WTC11 (cell line): Measurements from ENCODE around the gene BORCS8. TPM values are rescaled to one million over a fixed set of nuclear protein-coding genes. Genes with fewer than 3 reads are reported as not detected.

Source experiments
- CREB1 ChIP-seq: sonication (generic); formaldehyde crosslinking; IDR thresholded peaks from 2 replicates; pipeline ENCODE4 v1.8.0; 2023; ENCODE audit warnings: mild to moderate bottlenecking, missing genetic modification reagents
- NFATC4 ChIP-seq: fragments of 250-450 bp; sonication (Bioruptor Pico); IDR thresholded peaks from 2 replicates; pipeline ENCODE4 v1.9.0; 2021; ENCODE audit warnings: mild to moderate bottlenecking
- RELA ChIP-seq: sonication (generic); formaldehyde crosslinking; IDR thresholded peaks from 2 replicates; pipeline ENCODE4 v1.8.1; 2022; ENCODE audit warnings: missing genetic modification reagents, mild to moderate bottlenecking, borderline replicate concordance
- ZNF416 ChIP-seq: fragments of 250-450 bp; sonication (Bioruptor Pico); IDR thresholded peaks from 2 replicates; pipeline ENCODE4 v1.9.0; 2021; ENCODE audit warnings: mild to moderate bottlenecking, inconsistent platforms
- ZNF671 ChIP-seq: fragments of 250-450 bp; sonication (Bioruptor Pico); IDR thresholded peaks from 2 replicates; pipeline ENCODE4 v1.8.0; 2021; ENCODE audit warnings: mild to moderate bottlenecking
- total RNA-seq: library from RNA; stranded (reverse); gene quantifications from 3 replicates; pipeline ENCODE4 v1.2.3, GENCODE V29; 2021
- TF ChIP-seq, protein P1 (sequence below): sonication (generic); formaldehyde crosslinking; IDR thresholded peaks from 2 replicates; pipeline ENCODE4 v1.8.1; 2023; ENCODE audit warnings: mild to moderate bottlenecking, missing genetic modification reagents, moderate library complexity
- TF ChIP-seq, protein P2 (sequence below): sonication (generic); formaldehyde crosslinking; IDR thresholded peaks from 2 replicates; pipeline ENCODE4 v1.8.1; 2023; ENCODE audit warnings: mild to moderate bottlenecking, moderate library complexity, missing genetic modification reagents
- TF ChIP-seq, protein P3 (sequence below): fragments of 250-450 bp; sonication (Bioruptor Pico); IDR thresholded peaks from 2 replicates; pipeline ENCODE4 v2.1.2; 2022; ENCODE audit warnings: mild to moderate bottlenecking, moderate library complexity
- TF ChIP-seq, protein P4 (sequence below): sonication (generic); formaldehyde crosslinking; IDR thresholded peaks from 2 replicates; pipeline ENCODE4 v1.8.1; 2022; ENCODE audit warnings: low read depth, mild to moderate bottlenecking, moderate library complexity, missing genetic modification reagents, borderline replicate concordance

Gene BORCS8
- total RNA-seq, 1 experiment from 2014 or later, result 20.9 TPM

DNA sequence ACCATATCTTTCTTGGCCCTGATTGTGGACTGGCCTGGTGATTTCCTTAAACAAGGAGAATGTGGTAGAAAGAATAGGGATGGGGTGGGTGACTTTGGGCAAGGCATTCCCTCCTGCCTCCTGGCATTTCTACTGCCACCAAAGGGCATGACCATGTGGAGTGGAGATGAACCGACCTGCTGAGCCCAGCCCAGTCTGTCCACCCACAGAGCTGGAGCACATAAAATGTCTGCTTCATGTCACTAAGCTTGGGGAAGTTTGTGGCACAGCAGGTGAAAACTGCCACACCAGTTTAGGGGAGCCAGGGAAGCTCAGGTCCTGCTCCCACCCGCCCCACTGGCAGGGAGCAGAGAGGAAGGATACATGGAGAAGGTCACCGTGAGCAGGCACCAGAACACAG lies 60.0 kb downstream of the BORCS8 start (continued):
- TF ChIP-seq, protein P1, sequence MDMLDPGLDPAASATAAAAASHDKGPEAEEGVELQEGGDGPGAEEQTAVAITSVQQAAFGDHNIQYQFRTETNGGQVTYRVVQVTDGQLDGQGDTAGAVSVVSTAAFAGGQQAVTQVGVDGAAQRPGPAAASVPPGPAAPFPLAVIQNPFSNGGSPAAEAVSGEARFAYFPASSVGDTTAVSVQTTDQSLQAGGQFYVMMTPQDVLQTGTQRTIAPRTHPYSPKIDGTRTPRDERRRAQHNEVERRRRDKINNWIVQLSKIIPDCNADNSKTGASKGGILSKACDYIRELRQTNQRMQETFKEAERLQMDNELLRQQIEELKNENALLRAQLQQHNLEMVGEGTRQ (CRISPR knock-in tag), result no peak
- TF ChIP-seq RELA (CRISPR knock-in tag) (no peak), ZNF416 (no peak), CREB1 (CRISPR knock-in tag) (no peak), ZNF671 (CRISPR knock-in tag) (no peak), NFATC4 (CRISPR knock-in tag) (no peak)
- TF ChIP-seq, protein P2, sequence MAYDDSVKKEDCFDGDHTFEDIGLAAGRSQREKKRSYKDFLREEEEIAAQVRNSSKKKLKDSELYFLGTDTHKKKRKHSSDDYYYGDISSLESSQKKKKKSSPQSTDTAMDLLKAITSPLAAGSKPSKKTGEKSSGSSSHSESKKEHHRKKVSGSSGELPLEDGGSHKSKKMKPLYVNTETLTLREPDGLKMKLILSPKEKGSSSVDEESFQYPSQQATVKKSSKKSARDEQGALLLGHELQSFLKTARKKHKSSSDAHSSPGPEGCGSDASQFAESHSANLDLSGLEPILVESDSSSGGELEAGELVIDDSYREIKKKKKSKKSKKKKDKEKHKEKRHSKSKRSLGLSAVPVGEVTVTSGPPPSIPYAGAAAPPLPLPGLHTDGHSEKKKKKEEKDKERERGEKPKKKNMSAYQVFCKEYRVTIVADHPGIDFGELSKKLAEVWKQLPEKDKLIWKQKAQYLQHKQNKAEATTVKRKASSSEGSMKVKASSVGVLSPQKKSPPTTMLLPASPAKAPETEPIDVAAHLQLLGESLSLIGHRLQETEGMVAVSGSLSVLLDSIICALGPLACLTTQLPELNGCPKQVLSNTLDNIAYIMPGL (CRISPR knock-in tag), result no peak
- TF ChIP-seq, protein P3, sequence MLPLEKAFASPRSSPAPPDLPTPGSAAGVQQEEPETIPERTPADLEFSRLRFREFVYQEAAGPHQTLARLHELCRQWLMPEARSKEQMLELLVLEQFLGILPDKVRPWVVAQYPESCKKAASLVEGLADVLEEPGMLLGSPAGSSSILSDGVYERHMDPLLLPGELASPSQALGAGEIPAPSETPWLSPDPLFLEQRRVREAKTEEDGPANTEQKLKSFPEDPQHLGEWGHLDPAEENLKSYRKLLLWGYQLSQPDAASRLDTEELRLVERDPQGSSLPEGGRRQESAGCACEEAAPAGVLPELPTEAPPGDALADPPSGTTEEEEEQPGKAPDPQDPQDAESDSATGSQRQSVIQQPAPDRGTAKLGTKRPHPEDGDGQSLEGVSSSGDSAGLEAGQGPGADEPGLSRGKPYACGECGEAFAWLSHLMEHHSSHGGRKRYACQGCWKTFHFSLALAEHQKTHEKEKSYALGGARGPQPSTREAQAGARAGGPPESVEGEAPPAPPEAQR (CRISPR knock-in tag), result no peak
- TF ChIP-seq, protein P4, sequence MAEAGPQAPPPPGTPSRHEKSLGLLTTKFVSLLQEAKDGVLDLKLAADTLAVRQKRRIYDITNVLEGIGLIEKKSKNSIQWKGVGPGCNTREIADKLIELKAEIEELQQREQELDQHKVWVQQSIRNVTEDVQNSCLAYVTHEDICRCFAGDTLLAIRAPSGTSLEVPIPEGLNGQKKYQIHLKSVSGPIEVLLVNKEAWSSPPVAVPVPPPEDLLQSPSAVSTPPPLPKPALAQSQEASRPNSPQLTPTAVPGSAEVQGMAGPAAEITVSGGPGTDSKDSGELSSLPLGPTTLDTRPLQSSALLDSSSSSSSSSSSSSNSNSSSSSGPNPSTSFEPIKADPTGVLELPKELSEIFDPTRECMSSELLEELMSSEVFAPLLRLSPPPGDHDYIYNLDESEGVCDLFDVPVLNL (CRISPR knock-in tag), result no peak

Other genes with a start within 250 kb of the BORCS8 start
- 156 to 160 TPM (median 156 TPM) in 3 replicates for gene SUGP2, start 158.6 kb downstream of the BORCS8 start, total RNA-seq
- 47.9 to 58.8 TPM (median 49.9 TPM) in 3 replicates for gene ARMC6, start 158.5 kb downstream of the BORCS8 start, total RNA-seq
- 8.1 to 9.2 TPM (median 8.7 TPM) in 3 replicates for gene SLC25A42, start 128.2 kb downstream of the BORCS8 start, total RNA-seq
- 46.0 to 53.4 TPM (median 51.8 TPM) in 3 replicates for gene TMEM161A, start 53.7 kb downstream of the BORCS8 start, total RNA-seq
- gene MEF2B, start 21.9 kb downstream of the BORCS8 start, total RNA-seq, result 1.3 to 1.7 TPM (median 1.7 TPM) in 3 replicates
- 78.1 to 87.1 TPM (median 78.7 TPM) in 3 replicates for gene RFXANK, start 106 bp upstream of the BORCS8 start, total RNA-seq
- 22.7 to 24.9 TPM (median 23.4 TPM) in 3 replicates for gene NR2C2AP, start 11.3 kb upstream of the BORCS8 start, total RNA-seq
- 1.9 to 3.0 TPM (median 2.5 TPM) in 3 replicates for gene NCAN, start 19.8 kb upstream of the BORCS8 start, total RNA-seq
- gene TM6SF2, start 81.1 kb upstream of the BORCS8 start, total RNA-seq, result 4.5 to 7.6 TPM (median 6.0 TPM) in 3 replicates
- gene SUGP1, start 128.4 kb upstream of the BORCS8 start, total RNA-seq, result 72.1 to 81.3 TPM (median 72.5 TPM) in 3 replicates
- 47.8 to 56.8 TPM (median 50.3 TPM) in 3 replicates for gene MAU2, start 128.7 kb upstream of the BORCS8 start, total RNA-seq
- gene GATAD2A, start 213.5 kb upstream of the BORCS8 start, total RNA-seq, result 186 to 209 TPM (median 189 TPM) in 3 replicates